ENCODE measurements around the gene ANXA2.

Gene ANXA2

GRCh38 chr15:60372227-60372626, 25.6 kb downstream of the ANXA2 start:
- DNase-seq (ENCODE audit: low read depth in 1 of 2, low spot score in 1 of 2), result no peak

- DNase-seq (ENCODE audit: low read depth in 1 of 2, low spot score in 1 of 2), result no peak
Observed at GRCh38 chr15:60371175-60372051, 26.4 kb downstream of the ANXA2 start.

- no peak for DNase-seq (ENCODE audit: low read depth in 1 of 2, low spot score in 1 of 2)
Observed at GRCh38 chr15:60370869-60371136, 27.0 kb downstream of the ANXA2 start.

GRCh38 chr15:60370105-60370868, 27.5 kb downstream of the ANXA2 start:
- DNase-seq (ENCODE audit: low read depth in 1 of 2, low spot score in 1 of 2), result no peak

GRCh38 chr15:60369696-60370095, 28.1 kb downstream of the ANXA2 start:
- DNase-seq (ENCODE audit: low read depth in 1 of 2, low spot score in 1 of 2), result no peak

GRCh38 chr15:60364612-60364924, 33.2 kb downstream of the ANXA2 start:
- DNase-seq (ENCODE audit: low read depth in 1 of 2, low spot score in 1 of 2), result no peak

- no peak for DNase-seq (ENCODE audit: low read depth in 1 of 2, low spot score in 1 of 2)
Observed at GRCh38 chr15:60363903-60364611, 33.7 kb downstream of the ANXA2 start.

- no peak for DNase-seq (ENCODE audit: low read depth in 1 of 2, low spot score in 1 of 2)
Observed at GRCh38 chr15:60363087-60363549, 34.7 kb downstream of the ANXA2 start.

- DNase-seq (ENCODE audit: low read depth in 1 of 2, low spot score in 1 of 2), result peak in 1 of 2 donors; percentile 14
Observed at GRCh38 chr15:60362321-60363086, 35.3 kb downstream of the ANXA2 start.

GRCh38 chr15:60359738-60360137, 38.0 kb downstream of the ANXA2 start:
- DNase-seq (ENCODE audit: low read depth in 1 of 2, low spot score in 1 of 2), result peak in 1 of 2 donors; percentile 53

GRCh38 chr15:60358935-60359682, 38.7 kb downstream of the ANXA2 start:
- no peak for DNase-seq (ENCODE audit: low read depth in 1 of 2, low spot score in 1 of 2)

GRCh38 chr15:60356832-60357231, 41.0 kb downstream of the ANXA2 start:
- no peak for DNase-seq (ENCODE audit: low read depth in 1 of 2, low spot score in 1 of 2)

GRCh38 chr15:60355148-60355857, 42.5 kb downstream of the ANXA2 start:
- no peak for DNase-seq (ENCODE audit: low read depth in 1 of 2, low spot score in 1 of 2)

GRCh38 chr15:60353245-60353920, 44.4 kb downstream of the ANXA2 start:
- DNase-seq (ENCODE audit: low read depth in 1 of 2, low spot score in 1 of 2), result no peak

GRCh38 chr15:60352525-60352924, 45.3 kb downstream of the ANXA2 start:
- DNase-seq (ENCODE audit: low read depth in 1 of 2, low spot score in 1 of 2), result no peak

GRCh38 chr15:60351066-60351465, 46.7 kb downstream of the ANXA2 start:
- DNase-seq (ENCODE audit: low read depth in 1 of 2, low spot score in 1 of 2), result no peak

- no peak for DNase-seq (ENCODE audit: low read depth in 1 of 2, low spot score in 1 of 2)
Observed at GRCh38 chr15:60350108-60350507, 47.7 kb downstream of the ANXA2 start.

- DNase-seq (ENCODE audit: low read depth in 1 of 2, low spot score in 1 of 2), result no peak
Observed at GRCh38 chr15:60349589-60349988, 48.2 kb downstream of the ANXA2 start.

GRCh38 chr15:60347480-60348049, 50.2 kb downstream of the ANXA2 start:
- DNase-seq (ENCODE audit: low read depth in 1 of 2, low spot score in 1 of 2), result no peak

Measured in activated CD4-positive, alpha-beta T cell treated with anti-CD3 and anti-CD28 coated beads, Interleukin-2, amount 50 U/mL, for 24 hours (primary cell).